ENCODE results near the gene CERS4.

Gene CERS4

DNA sequence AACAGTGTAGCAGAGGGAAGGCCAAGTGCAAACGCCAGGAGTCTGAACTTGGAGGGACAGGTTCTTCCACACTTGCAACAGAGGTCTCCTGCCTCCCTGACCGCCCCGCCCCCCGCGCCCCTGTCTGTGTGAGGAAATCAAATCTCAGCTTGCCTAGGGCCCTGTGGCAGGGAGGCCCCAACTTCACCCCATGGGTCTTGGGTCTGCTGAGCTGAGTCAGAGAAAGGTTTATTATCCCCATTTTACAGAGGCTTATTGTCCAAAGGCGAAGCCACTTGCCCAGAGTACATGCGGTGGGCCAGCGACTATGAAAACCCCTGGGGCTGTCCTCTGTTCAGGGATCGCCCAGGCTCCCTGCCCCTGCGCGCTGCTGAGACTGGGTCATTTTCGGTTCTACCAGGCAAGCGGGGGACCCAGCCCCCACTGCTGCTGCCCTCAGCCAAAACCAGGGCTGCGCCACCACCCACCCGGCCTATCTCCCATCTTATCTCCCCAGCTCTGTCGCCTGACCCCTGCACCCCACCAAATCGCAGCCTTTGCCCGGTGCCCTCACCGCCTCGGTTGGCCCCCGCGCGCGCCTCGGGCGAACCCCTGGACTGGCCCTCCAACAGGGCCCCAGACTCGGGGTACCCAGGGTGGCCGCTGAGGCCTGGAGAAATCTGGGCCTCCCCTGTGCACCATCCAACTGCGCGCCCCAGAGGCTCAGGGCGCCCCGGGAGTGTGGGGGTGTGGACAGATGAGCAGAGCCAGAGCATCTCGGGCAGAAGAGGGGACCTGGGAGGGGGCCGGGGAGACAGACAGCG lies 850 bp upstream of the CERS4 start:
- Histone ChIP-seq H3K9me3 (no peaks in the 10 kb centered on the region), H3K27ac (peak overlapping the region in 1 of 2 donors; percentile 32), H3K4me1 (peaks cover 0 to 27% (median 14%) of the 10 kb centered on the region in 4 donors), H3K27me3 (peaks cover 0 to 33% of the 10 kb centered on the region in 2 donors), H3K36me3 (no peaks in the 10 kb centered on the region), H3K4me3 (peak overlapping the region; percentile 64 to 78)
- DNase-seq: no peak
- intact Hi-C loops (cut with DNase I; ENCODE audit: low total_unique reads): no loop called here
- no peak for TF ChIP-seq CTCF (IDR thresholded peaks at IDR 0.05)

DNA sequence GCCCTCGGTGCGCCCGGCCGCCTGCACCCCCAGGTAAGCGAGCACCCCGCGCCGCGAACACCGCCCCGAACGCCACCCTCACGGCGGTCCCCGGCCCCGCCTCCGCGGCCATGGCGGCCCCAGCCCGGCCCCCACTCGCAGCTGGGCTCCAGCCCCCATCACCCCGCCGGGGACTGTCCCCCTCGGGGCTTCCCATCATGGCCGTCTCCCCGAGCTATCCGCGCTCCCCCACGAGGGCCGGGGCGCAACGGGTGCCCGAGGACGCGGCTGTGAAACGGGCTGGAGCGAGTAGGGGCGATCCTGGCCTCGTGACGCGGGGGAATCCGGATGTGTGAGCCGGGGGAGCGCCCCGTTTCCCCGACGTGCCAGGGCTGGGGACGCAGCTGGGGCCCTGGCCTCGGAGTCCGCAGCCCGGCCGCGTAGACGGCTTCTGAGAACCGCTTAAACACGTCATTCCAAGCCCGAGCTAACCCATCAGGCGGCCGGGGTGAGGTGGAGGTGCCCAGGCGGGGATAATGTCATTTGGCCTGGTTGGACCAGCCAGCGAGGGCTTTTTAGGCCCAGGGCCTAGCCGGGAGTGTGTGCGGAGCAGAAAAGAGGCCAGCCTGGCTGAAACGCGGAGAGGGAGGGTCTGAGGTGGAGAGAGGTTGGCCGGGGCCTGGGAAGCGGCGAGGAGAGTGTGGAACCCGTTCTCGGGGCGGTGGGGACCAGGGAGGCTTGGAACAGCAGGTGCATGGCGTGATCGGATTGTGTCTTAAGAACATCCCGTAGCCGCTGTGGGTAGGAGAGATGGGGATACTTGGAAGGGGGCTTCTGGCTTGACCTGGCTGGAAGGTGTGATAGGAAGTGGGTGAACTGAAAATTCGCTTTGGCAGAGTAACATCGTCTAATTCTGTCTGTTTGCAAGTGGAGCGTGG lies 550 bp downstream of the CERS4 start:
- Histone ChIP-seq H3K4me1 (peaks cover 0 to 27% (median 14%) of the 10 kb centered on the region in 4 donors), H3K9me3 (no peaks in the 10 kb centered on the region), H3K4me3 (peak overlapping the region; percentile 64 to 78), H3K27ac (peak overlapping the region; percentile 61 to 80), H3K36me3 (no peaks in the 10 kb centered on the region), H3K27me3 (peaks cover 0 to 33% of the 10 kb centered on the region in 2 donors)
- intact Hi-C loops (cut with DNase I; ENCODE audit: low total_unique reads): no loop called here
- peak in 1 of 2 donors; percentile 68 for DNase-seq
- TF ChIP-seq CTCF (IDR thresholded peaks at IDR 0.05): no peak

- Histone ChIP-seq H3K9me3 (no peaks in the 10 kb centered on the region), H3K4me1 (peaks cover 0 to 27% (median 14%) of the 10 kb centered on the region in 4 donors), H3K4me3 (peak overlapping the region; percentile 64 to 78), H3K27ac (peak overlapping the region in 1 of 2 donors; percentile 80), H3K36me3 (no peaks in the 10 kb centered on the region), H3K27me3 (peaks cover 0 to 29% of the 10 kb centered on the region in 2 donors)
- DNase-seq: no peak
- intact Hi-C loops (cut with DNase I; ENCODE audit: low total_unique reads): no loop called here
- TF ChIP-seq CTCF (IDR thresholded peaks at IDR 0.05): no peak
These were observed 1.4 kb downstream of the CERS4 start for GRCh38 chr19:8210421-8211101.

GRCh38 chr19:8212212-8212611 lies 3.0 kb downstream of the CERS4 start:
- Histone ChIP-seq H3K36me3 (no peaks in the 10 kb centered on the region), H3K27me3 (peaks cover 0 to 22% of the 10 kb centered on the region in 2 donors), H3K4me1 (peaks cover 0 to 27% (median 14%) of the 10 kb centered on the region in 4 donors), H3K9me3 (no peaks in the 10 kb centered on the region), H3K4me3 (no peak overlapping the region), H3K27ac (no peak overlapping the region)
- TF ChIP-seq CTCF (IDR thresholded peaks at IDR 0.05): no peak
- DNase-seq: no peak
- intact Hi-C loops (cut with DNase I; ENCODE audit: low total_unique reads): no loop called here

DNA sequence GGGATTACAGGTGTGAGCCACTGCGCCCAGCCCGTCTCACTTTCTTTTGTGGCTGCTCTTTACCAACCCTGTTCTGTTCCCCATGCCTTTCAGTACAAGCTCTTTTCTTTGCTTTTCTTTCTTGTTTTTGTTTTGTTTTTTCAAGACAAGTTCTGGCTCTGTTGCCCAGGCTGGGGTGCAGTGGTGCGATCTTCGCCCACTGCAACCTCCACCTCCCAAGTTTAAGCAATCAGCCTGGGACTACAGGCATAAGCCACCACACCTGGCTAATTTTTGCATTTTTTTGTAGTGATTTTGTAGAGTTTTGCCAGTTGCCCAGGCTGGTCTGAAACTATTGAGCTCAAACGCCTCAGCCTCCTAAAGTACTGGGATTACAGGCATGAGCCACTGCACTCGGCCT lies 3.7 kb downstream of the CERS4 start:
- Histone ChIP-seq H3K27ac (no peak overlapping the region), H3K36me3 (no peaks in the 10 kb centered on the region), H3K27me3 (peaks cover 0 to 19% of the 10 kb centered on the region in 2 donors), H3K4me3 (no peak overlapping the region), H3K9me3 (no peaks in the 10 kb centered on the region), H3K4me1 (peaks cover 0 to 27% (median 14%) of the 10 kb centered on the region in 4 donors)
- DNase-seq: no peak
- TF ChIP-seq CTCF (IDR thresholded peaks at IDR 0.05): no peak
- intact Hi-C loops (cut with DNase I; ENCODE audit: low total_unique reads): no loop called here

Measured in tibial artery (tissue), 4 donors.